NK-92 (cell line): ENCODE results near the gene MNT.

Experiments
- DNase-seq: peaks from one replicate; lab custom pipeline; 2025; ENCODE audit not compliant: unreplicated experiment; lab: John Stamatoyannopoulos, UW

Gene MNT

DNA sequence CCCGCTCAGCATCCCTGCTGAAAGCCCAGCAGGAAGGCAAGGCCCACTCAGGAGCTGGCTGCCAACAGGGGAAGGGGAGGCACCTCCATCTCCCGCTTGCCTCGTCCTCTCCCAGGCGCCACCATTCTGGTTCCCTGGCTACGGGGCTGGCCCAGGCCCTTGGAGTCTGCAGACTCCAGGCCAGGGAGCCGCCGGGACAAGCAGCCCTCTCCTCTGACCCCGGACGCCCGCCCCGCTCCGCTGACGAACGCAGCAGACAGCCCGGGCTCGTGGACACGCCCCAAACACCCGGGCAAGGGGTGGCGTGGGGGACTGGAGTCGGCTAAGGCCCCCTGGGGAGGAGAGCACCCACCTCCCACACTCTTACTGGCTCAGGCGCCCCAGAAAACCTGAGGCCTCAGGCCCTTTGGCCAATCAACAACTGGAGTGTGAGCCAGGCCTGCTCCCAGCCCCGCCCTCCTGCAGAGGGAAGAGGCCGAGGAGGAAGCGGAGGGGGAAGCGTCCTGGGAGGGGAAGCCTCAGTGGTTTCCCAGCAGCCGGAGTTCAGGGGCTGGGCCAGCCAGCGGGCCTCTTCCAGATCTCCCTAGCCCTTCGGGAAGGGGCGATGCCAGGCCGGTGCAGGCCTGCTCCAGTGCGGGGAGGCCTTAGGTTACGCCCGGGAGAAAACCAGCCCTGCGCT lies 4.2 kb downstream of the MNT start:
- DNase-seq: no peak

DNA sequence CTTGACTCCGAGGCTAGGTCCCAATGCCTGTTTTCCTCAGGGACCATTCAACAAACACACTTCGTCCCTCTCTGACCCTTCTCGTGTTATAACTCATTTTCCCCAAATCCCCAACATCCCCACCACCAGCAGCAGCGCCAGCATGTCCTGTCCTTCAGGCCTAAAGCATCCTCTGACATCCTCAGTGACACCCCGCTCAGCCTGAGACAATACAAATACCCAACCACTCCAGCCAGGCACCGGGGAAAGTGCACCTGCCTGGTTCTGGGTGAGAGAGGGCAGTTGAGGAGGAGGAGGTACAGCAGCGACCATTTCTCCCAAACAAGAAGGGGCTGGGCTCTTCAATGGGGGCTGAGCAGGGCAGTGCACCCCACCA lies 4.7 kb downstream of the MNT start:
- DNase-seq: no peak

DNA sequence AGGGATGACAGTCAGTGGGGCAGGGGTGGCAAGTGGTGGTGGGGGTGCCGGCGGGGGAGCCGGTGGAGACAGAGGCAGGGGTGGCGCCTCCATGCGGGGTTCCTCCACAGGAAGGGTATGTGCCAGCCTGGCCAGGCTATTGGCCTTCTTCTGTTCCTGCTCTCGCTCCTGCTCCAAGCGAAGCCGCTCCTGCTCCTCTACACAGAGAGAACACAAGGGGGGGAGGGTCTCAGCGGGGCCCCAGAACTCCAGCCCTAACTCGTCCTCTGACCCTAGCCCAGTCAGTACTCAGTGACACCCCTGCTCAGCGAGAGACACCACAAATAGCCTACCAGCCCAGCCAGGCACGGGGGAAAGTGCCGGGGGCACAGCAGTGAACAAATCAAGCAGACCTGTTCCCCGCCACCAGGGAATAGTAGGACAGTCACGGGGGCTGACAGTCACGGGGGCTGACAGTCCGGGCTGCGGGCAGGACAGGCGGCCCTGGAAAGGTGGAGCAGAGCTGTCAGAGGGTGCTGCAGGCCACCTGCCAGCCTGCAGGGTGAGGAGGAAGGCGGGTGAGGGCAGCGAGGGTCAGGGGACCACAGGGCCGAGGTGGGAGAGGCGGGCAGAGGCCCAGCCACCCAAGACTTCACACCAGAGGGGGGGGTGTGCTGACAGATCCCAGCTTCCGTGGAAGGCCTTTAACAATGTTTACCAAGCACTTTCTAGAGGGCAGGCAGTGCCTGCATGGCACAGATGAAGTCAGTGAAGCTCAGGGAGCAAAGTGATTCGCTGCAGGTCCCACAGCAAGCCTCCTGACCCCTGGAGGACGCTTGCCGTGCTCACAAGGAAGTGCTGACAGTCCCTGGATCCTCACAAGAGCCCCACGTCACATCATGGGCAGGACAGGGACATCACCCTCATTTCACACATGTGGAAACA lies 5.3 kb downstream of the MNT start:
- no peak for DNase-seq

DNA sequence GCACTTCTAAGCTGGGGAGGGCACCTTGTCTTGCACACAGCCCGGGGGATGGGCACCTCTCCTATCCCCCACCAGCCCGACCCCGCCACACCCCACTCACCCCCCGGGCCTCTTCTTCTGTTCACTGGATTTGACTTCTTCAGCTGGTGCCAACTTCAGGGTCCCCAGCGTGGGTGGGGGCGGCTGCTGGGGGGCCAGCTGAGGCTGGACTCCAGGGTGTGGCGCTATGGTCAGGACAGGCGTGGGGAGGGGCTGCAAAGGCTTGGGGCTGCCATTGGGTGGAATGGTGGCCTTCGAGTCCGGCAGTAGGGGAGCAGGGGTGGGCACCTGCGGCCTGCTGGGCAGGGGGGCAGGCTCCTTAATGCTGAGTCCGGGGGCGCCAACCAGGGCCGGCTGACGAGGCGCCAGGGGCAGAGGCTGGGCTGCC lies 6.1 kb downstream of the MNT start:
- no peak for DNase-seq

DNA sequence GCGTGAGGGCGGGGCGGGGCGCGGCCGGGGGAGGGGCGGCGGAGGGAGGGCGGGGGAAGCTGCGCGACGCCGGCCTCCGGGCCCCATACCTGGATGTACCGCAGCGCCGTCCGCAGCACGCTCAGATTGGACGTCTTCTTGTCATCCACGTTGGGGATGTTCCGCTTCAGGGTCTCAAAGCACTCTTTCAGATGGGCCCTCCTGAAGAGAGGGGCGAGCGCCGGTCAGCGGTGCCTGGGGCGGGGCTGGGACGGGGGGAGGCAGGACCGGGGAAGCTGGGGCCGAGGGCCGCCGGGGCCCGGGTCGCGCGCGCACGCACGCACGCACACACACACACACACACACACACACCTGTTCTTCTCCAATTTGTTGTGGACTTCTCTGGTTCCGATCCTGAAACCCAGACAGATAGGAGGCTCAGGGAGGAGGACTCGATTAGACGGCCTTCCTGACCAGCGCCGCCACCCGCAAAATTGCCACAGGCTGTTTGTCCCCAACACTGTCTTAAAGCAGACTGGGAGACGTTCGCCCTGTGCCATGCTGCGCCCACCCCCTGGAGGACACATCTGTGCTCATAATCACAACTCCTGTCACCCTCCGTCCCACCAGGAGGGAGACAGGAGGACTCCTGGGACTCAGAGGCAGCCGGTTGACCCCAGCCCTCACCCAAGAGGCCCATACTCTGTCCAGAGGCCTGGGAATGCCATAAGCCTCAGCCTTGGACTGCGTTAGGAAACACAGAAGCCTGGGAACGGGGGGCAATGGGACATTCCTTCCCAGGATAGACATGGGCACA lies 6.7 kb downstream of the MNT start:
- DNase-seq: no peak

DNA sequence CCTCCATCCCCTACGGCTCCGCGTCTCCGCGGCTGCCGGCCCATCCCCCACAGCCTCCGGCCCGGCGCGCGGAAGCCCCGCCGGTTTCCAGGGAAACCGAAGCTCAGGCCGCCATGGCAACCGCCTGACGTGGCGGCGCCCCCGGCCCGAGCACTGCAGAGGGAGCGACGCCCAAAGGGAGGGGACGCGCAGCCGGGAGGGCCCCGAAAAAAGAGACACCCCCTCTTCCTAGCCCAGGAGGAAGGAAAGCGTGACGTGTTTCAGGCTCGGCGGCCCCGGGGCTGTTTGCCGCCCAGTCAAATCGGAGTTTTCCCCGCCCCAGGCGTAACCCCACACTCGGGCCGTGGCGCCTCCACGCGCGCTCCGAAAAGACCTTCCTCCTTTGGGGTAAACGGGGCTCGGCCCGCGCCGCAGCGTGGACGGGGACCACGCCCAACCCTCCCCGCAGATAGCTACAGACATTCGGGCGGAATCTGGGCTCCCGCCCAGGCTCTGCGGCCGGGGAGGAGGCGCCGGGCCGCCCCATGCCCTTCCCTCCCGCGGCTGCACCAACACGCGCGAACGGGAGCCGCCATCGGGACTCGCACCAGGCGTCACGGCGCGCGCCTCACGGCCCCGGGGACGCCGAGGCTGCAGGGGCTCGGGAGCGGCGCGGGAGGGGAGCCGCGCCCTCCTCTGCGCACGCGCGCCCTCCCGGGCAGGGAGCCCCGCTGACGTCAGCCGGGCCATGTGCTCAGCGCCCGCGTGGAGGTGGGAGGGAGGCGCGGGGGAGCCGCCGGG lies 7.5 kb downstream of the MNT start:
- DNase-seq: peak; percentile 45

DNA sequence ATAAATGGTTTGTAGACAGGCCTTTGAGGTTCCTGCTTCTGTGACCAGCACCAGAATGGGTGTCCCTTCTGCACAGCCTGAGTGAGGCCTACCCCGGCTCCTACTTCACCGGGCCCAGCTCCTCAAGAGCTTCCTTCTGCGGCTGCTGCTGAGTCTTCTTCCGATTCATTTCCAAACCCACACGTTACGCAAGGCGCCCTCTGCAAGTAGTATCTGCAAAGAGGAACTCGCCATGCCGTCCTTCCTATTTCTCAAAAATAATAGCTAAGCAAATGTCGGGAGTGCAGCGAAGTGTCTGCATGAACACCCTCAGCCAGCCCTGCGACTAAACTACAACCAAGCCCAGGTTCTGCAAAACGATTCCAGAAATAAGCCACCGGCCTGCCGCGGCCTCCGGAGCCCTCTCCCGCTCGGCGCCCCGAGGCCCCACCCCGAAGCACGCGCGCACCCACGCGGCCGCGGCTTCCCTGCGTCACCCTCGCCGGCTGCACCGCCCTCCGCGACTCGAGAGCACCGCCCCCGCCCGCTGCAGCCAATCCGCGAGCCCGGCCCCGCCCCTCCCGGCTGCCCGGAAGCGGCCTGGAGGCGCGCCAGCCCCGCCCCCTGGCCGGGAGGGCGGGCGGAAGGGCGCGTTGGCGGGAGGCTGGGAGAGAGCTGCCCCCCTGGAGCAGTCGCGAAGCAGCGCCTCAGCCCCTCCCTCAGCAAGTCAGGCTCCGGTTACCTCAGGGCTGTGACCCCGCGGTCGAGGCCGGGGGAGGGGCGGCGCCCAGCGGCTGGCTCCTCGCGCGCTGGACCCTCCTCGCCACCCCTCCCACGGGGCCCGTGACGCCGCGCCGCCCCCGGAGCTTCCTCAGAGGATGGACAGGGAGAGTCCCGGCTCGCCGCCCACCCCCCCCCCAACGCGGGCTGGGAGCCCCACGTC lies 8.3 kb downstream of the MNT start:
- DNase-seq: peak; percentile 73

DNA sequence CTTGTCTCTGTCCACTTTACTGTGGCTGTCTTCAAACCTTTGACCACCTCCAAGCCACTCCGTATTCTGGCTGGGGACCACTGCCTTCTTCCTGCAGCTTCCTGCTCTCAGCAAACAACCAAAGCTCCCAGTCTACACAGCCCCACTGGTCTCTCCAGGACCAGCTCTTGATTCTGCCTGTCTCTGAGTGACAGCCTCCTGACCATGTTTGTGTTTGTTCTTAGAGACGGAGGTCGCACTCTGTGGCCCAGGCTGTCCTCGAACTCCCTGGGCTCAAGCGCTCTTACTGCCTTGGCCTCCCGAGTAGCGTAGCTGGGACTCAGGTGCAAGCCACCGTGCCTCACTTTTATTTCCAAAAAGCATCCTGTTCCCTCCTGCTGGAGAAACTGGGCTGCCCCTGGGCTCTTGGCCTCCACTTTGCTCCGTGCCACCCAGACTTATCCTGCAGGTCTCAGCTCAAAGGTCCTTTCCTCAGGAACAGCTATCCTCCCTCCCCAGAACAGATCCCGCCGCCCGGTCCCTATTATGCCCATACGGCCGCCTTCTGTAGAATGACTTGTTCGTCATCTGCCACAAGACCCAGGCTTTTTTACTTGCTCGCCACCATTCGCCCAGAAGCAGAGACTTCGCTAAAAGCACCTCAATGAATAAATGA lies 9.1 kb downstream of the MNT start:
- no peak for DNase-seq

DNA sequence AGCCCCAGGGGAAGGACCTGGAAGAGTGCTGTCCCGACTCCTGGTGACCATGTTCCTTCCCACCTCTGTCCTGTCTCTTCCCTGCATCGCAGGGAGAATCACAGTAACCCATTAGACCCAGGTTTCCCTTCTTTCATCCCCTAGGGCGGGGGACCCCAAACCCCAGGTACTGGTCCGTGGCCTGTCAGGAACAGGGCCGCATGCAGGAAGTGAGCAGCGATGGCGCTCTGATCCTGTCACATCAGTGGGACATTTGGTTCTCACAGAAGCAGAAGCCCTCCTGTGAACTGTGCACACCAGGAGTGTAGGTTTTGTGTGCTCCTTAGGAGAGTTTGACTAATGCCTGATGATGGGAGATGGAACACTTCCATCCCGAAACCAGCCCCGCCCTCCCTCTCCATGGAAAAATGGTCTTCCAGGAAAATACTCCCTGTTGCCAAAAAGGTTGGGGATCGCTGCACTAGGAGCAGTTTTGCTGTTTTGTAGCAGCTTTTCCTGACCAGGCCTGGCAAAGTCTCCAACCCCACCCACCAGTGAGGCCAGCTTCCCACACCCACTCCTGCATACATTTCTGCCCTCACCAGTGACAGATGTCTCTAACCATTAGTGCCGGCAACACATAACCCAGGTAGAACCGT lies 10.5 kb downstream of the MNT start:
- no peak for DNase-seq

DNA sequence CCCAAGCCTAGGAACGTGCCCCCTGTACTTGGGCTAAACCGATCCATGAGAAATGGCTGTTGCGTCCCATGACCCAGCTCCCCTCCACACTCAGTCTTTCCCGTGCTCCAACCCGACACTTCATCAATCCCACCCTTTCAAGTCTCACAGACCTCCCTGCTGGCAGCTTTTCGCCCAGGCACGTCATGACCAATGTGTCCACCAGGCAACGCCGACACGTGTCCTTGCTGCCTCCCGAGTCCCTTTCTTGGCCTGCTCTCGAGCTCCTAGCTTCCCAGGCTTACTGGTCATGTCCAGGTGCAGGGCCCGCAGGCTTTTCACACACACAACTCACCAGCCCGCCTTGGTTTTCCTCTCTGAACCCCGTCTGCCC lies 12.2 kb downstream of the MNT start:
- no peak for DNase-seq

DNA sequence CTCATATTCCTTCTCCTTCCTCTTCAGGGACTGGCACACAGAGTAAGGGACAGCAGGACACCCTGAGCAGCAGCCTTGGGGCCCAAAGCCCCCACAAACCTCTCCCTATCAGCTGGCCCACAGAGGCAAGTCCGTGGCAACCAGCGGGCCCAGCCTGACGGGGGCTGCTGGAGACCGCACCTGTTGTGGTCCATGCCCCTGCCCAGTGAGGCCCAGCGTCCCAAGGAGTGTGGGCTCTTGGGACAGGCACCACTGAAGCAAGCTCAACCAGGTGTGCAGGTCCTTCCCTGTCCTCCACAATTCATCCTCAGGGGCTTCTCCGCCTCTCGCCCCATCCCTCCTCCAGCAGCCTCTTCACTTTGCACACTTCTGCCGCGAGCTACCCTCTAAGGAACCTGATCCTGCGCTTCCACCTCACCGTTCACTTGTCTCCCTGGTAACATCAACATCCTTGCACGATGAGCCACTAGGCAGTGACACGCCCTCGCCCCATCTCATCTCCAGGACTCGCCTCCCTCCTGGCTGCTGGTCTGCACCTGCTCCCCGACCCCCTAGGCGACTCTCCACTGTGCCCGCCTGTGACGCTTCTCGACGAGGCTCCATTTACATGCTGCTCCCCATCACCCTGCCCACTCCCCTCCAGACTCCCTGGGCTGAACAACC lies 12.7 kb downstream of the MNT start:
- DNase-seq: no peak

DNA sequence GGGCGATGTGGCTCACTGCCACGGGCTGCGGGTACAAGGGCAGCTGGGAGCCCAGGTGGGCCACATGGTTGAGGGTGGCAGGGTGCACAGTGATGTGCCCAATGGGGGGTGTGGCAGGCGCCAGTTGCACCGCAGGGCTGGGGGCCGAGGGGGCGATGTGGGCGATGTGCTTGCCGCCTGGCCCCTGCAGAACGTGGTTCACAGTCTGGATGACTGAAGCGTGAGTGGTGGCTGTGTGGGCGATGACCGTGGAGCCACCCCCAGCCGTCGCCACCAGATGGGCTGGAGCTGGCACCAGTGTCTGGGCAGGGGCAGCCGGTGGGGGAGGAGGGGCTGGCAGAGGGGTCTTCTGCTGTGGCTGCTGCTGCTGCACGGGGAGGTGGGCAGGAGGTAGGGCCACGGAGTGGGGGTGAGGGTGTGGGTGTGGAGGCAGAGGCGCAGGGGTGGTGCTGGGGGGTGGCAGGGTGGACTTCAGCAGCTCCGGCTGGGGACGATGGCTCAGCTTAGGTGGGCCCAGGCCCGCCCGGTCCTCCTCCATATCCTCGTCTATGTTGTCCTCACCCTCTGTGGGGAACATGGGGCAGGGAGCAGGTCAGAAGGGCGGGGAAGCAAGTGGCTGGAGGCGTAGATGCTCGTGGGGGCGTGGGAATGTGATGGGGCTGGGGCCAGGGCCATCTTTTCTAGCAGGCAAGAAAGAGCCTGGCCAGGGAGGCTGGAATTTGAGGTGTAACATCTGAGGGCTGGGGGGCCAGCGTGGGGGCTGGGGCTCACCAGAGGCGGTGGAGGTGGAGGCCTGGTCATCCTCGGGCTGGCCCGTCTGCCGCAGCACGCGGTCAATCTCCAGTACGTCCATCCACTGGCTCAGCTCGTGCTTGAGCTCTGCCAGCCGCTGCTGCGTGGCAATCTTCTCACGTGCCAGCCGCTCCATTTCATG lies 13.5 kb downstream of the MNT start:
- no peak for DNase-seq

DNA sequence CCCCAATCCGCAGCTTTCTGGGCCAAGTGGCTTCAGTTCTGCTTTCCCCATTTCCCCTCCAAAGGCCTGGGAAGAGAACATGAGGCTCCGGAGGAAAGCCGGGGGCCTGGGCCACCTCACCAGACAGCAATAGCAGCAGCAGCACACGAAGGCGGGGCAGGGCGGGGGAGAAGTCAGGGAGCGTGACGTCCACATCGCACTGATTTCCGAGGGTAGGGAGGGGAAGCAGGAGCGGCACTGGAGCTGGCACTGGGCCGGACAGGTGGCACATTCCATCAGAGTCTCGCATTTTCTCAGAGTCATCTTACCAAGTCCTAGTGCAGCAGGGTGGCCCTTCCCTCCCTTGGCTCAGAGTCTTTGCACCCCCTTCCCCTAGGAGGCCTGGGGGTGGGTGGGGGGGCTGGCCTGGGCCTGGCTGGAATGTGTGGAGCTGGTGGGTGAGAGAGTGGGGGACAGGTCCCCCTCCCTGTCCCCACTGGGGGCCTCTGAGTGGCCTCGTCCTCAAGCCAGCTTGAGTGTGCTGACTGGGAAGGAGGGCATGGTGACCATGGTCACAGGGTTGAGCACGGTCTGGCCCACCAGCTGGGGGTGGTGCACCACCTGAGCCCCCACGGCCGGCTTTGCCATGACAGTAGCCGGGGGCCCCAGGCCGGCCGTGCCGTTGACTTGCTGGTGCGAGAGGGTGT lies 14.3 kb downstream of the MNT start:
- no peak for DNase-seq

DNA sequence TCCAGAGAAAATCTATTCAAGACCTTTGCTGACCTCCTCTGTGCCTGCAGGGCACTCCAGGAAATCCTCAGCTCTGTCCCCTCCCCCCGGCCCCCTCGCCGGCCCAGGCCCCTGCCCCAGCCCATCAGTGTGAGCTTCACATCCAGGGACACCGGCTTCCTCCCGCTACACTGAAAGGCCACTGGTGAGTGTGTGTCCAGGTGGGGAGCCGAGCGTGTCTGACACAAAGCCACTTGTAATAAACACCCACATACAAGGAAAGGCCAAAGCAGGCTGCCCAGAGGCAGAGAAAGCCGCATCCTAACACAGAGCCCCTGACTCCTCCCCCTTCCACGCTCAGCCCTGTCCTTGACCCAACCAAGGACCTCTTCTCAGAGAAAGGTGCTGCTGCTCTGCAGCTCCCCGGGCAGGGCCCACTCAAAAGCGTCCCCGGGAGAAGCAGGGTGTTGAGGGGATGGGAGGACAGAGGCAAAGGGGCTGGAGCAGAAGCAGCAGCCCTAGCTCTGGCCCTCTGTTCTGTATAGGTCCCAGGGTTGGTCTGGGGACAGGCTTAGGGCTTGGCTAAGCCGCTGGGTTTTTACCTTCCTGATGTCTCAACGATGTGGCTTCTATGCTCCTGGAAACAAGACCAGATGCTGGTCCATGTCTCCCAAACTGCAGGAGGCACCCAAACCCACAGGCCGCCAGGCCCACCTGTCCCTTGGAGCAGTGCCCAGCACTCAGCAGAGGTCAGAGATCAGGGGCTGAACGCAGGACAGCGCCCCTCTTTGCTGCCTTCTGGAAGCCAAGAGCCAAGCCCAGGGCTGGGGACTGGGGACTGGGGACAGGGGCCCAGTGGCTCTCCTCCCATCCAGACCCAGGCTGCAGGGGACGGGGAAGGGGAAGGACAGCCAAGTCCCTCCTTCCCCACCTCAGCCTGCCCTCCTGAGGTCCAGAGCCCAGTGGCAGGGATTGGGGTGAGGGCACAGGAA lies 15.3 kb downstream of the MNT start:
- DNase-seq: no peak

DNA sequence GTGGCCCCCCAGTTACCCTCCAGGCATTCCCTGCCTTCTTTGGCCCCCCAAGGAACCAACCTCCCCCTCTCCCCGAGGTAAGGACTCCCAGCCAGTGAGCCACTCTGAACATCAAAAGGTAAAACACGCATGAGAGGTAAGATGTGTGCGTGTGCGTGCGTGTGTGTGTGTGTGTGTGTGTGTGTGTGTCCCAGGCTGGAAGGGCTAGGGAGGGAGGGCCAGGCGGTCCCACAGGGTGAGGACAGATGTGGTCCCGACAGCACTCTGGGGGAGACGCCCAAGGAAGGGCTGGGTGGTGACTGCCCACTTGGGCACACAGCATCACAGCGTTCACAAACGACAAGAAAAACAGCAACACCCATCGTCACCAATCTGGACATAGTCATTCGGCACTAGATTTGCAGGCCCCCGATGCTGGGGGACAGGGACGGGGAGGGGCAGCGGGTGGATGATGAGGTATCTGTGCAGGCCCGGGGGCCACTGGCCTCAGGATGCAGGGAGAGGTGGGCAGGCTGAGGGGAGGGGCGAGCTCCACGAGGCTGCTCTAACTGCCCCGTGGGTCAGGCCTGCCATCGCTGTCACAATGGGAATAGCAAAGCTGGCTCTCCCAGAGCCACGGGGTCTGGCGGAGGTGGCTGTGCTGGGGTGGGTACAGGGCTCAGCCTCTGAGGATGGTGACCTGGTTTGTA lies 16.3 kb downstream of the MNT start:
- DNase-seq: no peak
